CD4-positive, alpha-beta T cell treated with Interferon alpha-2 for 1 hour (primary cell): ENCODE measurements around the gene PLAGL2.
"Not testable (repeated sequence)": the region's sequence is repeated elsewhere in the genome, so short reads cannot be mapped to it uniquely, and the experiment has no call there.

Experiments used
- DNase-seq, 2 donors: peaks; one replicate each; pipeline ENCODE4 v3.0.0-alpha.2; 2020 to 2022

PLAGL2 gene

GRCh38 chr20:32207626-32208498 is at the start of gene PLAGL2, which contains the start of gene POFUT1:
TSS of gene PLAGL2 (minus strand) at chr20:32207743. CDS start at chr20:32202178, 5,565 bp downstream.
TSS of gene POFUT1 (plus strand) at chr20:32207880. CDS start at chr20:32207942, 62 bp downstream.
- peak; percentile 87 to 93 for DNase-seq

GRCh38 chr20:32252189-32252588 is 44.6 kb upstream of the PLAGL2 start:
- DNase-seq: peak in 1 of 2 donors; percentile 17

GRCh38 chr20:32251470-32251869 is 43.9 kb upstream of the PLAGL2 start:
- no peak for DNase-seq

GRCh38 chr20:32249030-32249738 is 41.6 kb upstream of the PLAGL2 start:
- peak; percentile 35 to 70 for DNase-seq

- no peak for DNase-seq
Measured at GRCh38 chr20:32248043-32248442, 40.5 kb upstream of the PLAGL2 start.

GRCh38 chr20:32246208-32246607 is 38.7 kb upstream of the PLAGL2 start:
- DNase-seq: not testable (repeated sequence)

GRCh38 chr20:32244959-32245358 is 37.4 kb upstream of the PLAGL2 start:
- DNase-seq: no peak

GRCh38 chr20:32244150-32244823 is 36.7 kb upstream of the PLAGL2 start:
- no peak for DNase-seq

- DNase-seq: no peak
Measured at GRCh38 chr20:32241807-32242206, 34.3 kb upstream of the PLAGL2 start.

- DNase-seq: no peak
Measured at GRCh38 chr20:32240205-32240604, 32.7 kb upstream of the PLAGL2 start.

- DNase-seq: no peak
Measured at GRCh38 chr20:32238483-32239425, 31.2 kb upstream of the PLAGL2 start.

- no peak for DNase-seq
Measured at GRCh38 chr20:32237419-32237818, 29.9 kb upstream of the PLAGL2 start.

GRCh38 chr20:32236819-32237218 is 29.3 kb upstream of the PLAGL2 start:
- no peak for DNase-seq

- no peak for DNase-seq
Measured at GRCh38 chr20:32236048-32236533, 28.5 kb upstream of the PLAGL2 start.

- DNase-seq: no peak
Measured at GRCh38 chr20:32235331-32236047, 27.9 kb upstream of the PLAGL2 start.

GRCh38 chr20:32234135-32234808 is 26.7 kb upstream of the PLAGL2 start:
- DNase-seq: no peak

GRCh38 chr20:32233286-32233685 is 25.7 kb upstream of the PLAGL2 start:
- DNase-seq: no peak

GRCh38 chr20:32232326-32232886 is 24.9 kb upstream of the PLAGL2 start:
- no peak for DNase-seq

- peak; percentile 26 to 69 for DNase-seq
Measured at GRCh38 chr20:32231847-32232246, 24.3 kb upstream of the PLAGL2 start.

GRCh38 chr20:32231245-32231644 is 23.7 kb upstream of the PLAGL2 start:
- no peak for DNase-seq
